Smooth muscle cell (in vitro differentiated cells): ENCODE measurements around the gene ELMO1. TPM values are rescaled to one million over a fixed set of nuclear protein-coding genes. Genes with fewer than 3 reads are reported as not detected.

ENCODE experiments used
- DNase-seq: peaks from one replicate; lab custom pipeline; 2025; ENCODE audit not compliant: unreplicated experiment; lab: John Stamatoyannopoulos, UW
- H2AFZ ChIP-seq: fragments of 200-600 bp; sonication (generic); 2 replicates; pipeline ENCODE4 v1.6.0; 2016; ENCODE audit warnings: antibody characterized with exemption, low read depth, mild to moderate bottlenecking
- H3F3A ChIP-seq: fragments of 200-600 bp; sonication (generic); 2 replicates; pipeline ENCODE4 v1.6.0; 2017; ENCODE audit warnings: antibody characterized with exemption, low read depth
- H3K27ac ChIP-seq: fragments of 200-600 bp; sonication (generic); 2 replicates; pipeline ENCODE4 v1.5.1; 2016; ENCODE audit warnings: low read depth, mild to moderate bottlenecking
- H3K27me3 ChIP-seq: fragments of 200-600 bp; sonication (generic); 2 replicates; pipeline ENCODE4 v1.6.1; 2016; ENCODE audit warnings: low read depth, mild to moderate bottlenecking
- H3K36me3 ChIP-seq: fragments of 200-600 bp; sonication (generic); 2 replicates; pipeline ENCODE4 v1.5.1; 2016; ENCODE audit warnings: low read depth
- H3K4me1 ChIP-seq: fragments of 200-600 bp; sonication (generic); 2 replicates; pipeline ENCODE4 v1.5.1; 2016; ENCODE audit warnings: low read depth
- H3K4me2 ChIP-seq: fragments of 200-600 bp; sonication (generic); 2 replicates; pipeline ENCODE4 v1.6.0; 2016; ENCODE audit warnings: mild to moderate bottlenecking
- H3K4me3 ChIP-seq: fragments of 200-600 bp; sonication (generic); 2 replicates; pipeline ENCODE4 v1.5.1; 2016; ENCODE audit warnings: mild to moderate bottlenecking
- H3K79me2 ChIP-seq: fragments of 200-600 bp; sonication (generic); 2 replicates; pipeline ENCODE4 v1.6.0; 2016; ENCODE audit warnings: low read depth, mild to moderate bottlenecking
- H3K9ac ChIP-seq: fragments of 200-600 bp; sonication (generic); 2 replicates; pipeline ENCODE4 v1.6.0; 2016; ENCODE audit warnings: low read depth
- H3K9me3 ChIP-seq: fragments of 200-600 bp; sonication (generic); replicated peaks from 2 replicates; pipeline ENCODE4 v1.5.1; 2016; ENCODE audit warnings: low read depth
- H4K20me1 ChIP-seq: fragments of 200-600 bp; sonication (generic); 2 replicates; pipeline ENCODE4 v1.6.0; 2016; ENCODE audit warnings: low read depth
- CTCF ChIP-seq: fragments of 200-600 bp; sonication (generic); IDR thresholded peaks from 2 replicates; pipeline ENCODE4 v1.5.1; 2017; ENCODE audit warnings: borderline replicate concordance, mild to moderate bottlenecking, antibody characterized with exemption; ENCODE audit not compliant: insufficient read depth, poor library complexity, severe bottlenecking
- WGBS: methylation state at CpG from one replicate; pipeline ENCODE4 v1.1.7; 2016; ENCODE audit warnings: low lambda C conversion rate; 5-methylcytosine and 5-hydroxymethylcytosine counted together
- polyA plus RNA-seq: library from polyadenylated mRNA; unstranded; fragments of >200 nt; fragmentation: Nextera tagmentation; extraction: Ambion mirVana; gene quantifications from 2 replicates; pipeline ENCODE4 v1.2.1, GENCODE V29; 2016
- total RNA-seq: library from RNA; depleted of rRNA; stranded (reverse); fragments of >200 nt; gene quantifications from 2 replicates; pipeline ENCODE4 v1.2.3, GENCODE V29; 2014

The ELMO1 gene
- total and polyA plus RNA-seq, 2 experiments from 2014 or later, result 8.2 to 36.0 TPM

GRCh38 chr7:36860681-36861080 lies 588.0 kb downstream of the ELMO1 start:
- no peak overlapping the region for H3K4me2 ChIP-seq
- no peak overlapping the region for H3K9ac ChIP-seq
- DNase-seq, result no peak
- H4K20me1 ChIP-seq, result no peaks in the 10 kb centered on the region
- no peaks in the 10 kb centered on the region for H3K79me2 ChIP-seq
- H3K27me3 ChIP-seq, result no peaks in the 10 kb centered on the region
- no peak overlapping the region for H3K4me3 ChIP-seq
- 90% methylated on average over 2 of the region's 2 CpGs for WGBS
- H3K36me3 ChIP-seq, result no peaks in the 10 kb centered on the region
- H3K4me1 ChIP-seq, result no peaks in the 10 kb centered on the region
- no peak for TF ChIP-seq CTCF
- no peak overlapping the region for H2AFZ ChIP-seq
- H3K9me3 ChIP-seq, result no peaks in the 10 kb centered on the region
- H3F3A ChIP-seq, result no peaks in the 10 kb centered on the region
- no peak overlapping the region for H3K27ac ChIP-seq

GRCh38 chr7:36855330-36855729 lies 593.3 kb downstream of the ELMO1 start:
- Histone ChIP-seq H3K4me1 (no peaks in the 10 kb centered on the region), H4K20me1 (no peaks in the 10 kb centered on the region), H2AFZ (no peak overlapping the region), H3K27ac (no peak overlapping the region), H3K9me3 (no peaks in the 10 kb centered on the region), H3K36me3 (no peaks in the 10 kb centered on the region), H3F3A (no peaks in the 10 kb centered on the region), H3K9ac (no peak overlapping the region), H3K4me3 (no peak overlapping the region), H3K4me2 (no peak overlapping the region), H3K27me3 (no peaks in the 10 kb centered on the region), H3K79me2 (no peaks in the 10 kb centered on the region)
- DNase-seq, result no peak
- 96% methylated on average over 15 of the region's 15 CpGs for WGBS
- no peak for TF ChIP-seq CTCF

- Histone ChIP-seq H3K27ac (no peak overlapping the region), H3K79me2 (no peaks in the 10 kb centered on the region), H3F3A (no peaks in the 10 kb centered on the region), H3K27me3 (no peaks in the 10 kb centered on the region), H2AFZ (no peak overlapping the region), H3K4me1 (no peaks in the 10 kb centered on the region), H3K9ac (no peak overlapping the region), H3K4me2 (no peak overlapping the region), H3K36me3 (no peaks in the 10 kb centered on the region), H3K9me3 (no peaks in the 10 kb centered on the region), H4K20me1 (no peaks in the 10 kb centered on the region), H3K4me3 (no peak overlapping the region)
- WGBS, result 94% methylated on average over 9 of the region's 9 CpGs
- no peak for DNase-seq
- no peak for TF ChIP-seq CTCF
These were observed 594.0 kb downstream of the ELMO1 start for GRCh38 chr7:36854652-36855051.

- Histone ChIP-seq H3K4me2 (no peak overlapping the region), H3K4me1 (no peaks in the 10 kb centered on the region), H3K9ac (no peak overlapping the region), H3K27ac (no peak overlapping the region), H3K79me2 (no peaks in the 10 kb centered on the region), H4K20me1 (no peaks in the 10 kb centered on the region), H3F3A (no peaks in the 10 kb centered on the region), H3K4me3 (no peak overlapping the region), H3K9me3 (no peaks in the 10 kb centered on the region), H3K27me3 (no peaks in the 10 kb centered on the region), H2AFZ (no peak overlapping the region), H3K36me3 (no peaks in the 10 kb centered on the region)
- DNase-seq, result no peak
- no peak for TF ChIP-seq CTCF
- 94% methylated on average over 1 of the region's 1 CpG for WGBS
These were observed 595.7 kb downstream of the ELMO1 start for GRCh38 chr7:36852931-36853330.
